Panc1 (cell line): ENCODE measurements around the gene TRIO. TPM values are rescaled to one million over a fixed set of nuclear protein-coding genes. Genes with fewer than 3 reads are reported as not detected.

Experiments
- ATAC-seq: fragments of 200-7000 bp; cut with Tn5 transposase; 2 replicates; pipeline ENCODE4 v1.9.1; 2020; ENCODE audit warnings: mild to moderate bottlenecking, moderate library complexity
- BruUV-seq: library from RNA; stranded (reverse); fragments of 400-500 nt; replicated peaks from 2 replicates; lab custom pipeline; 2021; lab: Mats Ljungman, UMichigan
- CTCF ChIA-PET: fragments of 300-600 bp; sonication (Branson Sonifier 250); formaldehyde crosslinking; loops from one replicate; lab custom pipeline; 2022; ENCODE audit warnings: antibody characterized with exemption; lab: Charles Lee
- POLR2A ChIA-PET: fragments of 300-600 bp; sonication (Branson Sonifier 250); formaldehyde crosslinking; loops from one replicate; lab custom pipeline; 2022; ENCODE audit warnings: antibody characterized with exemption; lab: Charles Lee
- DNase-seq: peaks from one replicate; pipeline ENCODE4 v3.0.0-alpha.2; 2010; ENCODE audit warnings: low read depth, low spot score
- H3K27ac ChIP-seq: 2 replicates; pipeline ENCODE4 v1.5.1; 2011; ENCODE audit warnings: mild to moderate bottlenecking, low read length, inconsistent platforms
- H3K27me3 ChIP-seq: fragments of 200-500 bp; sonication (Bioruptor generic); 2 replicates; pipeline ENCODE4 v1.6.0; 2014; ENCODE audit warnings: low read length, inconsistent platforms; ENCODE audit not compliant: control insufficient read depth, insufficient read depth
- H3K36me3 ChIP-seq: fragments of 200-500 bp; sonication (Bioruptor generic); 2 replicates; pipeline ENCODE4 v1.5.1; 2014; ENCODE audit warnings: inconsistent platforms, mild to moderate bottlenecking, low read length, moderate library complexity; ENCODE audit not compliant: control insufficient read depth, insufficient read depth
- H3K4me1 ChIP-seq: 2 replicates; pipeline ENCODE4 v1.5.1; 2011; ENCODE audit warnings: inconsistent platforms, mild to moderate bottlenecking, low read length, moderate library complexity; ENCODE audit not compliant: control insufficient read depth, insufficient read depth
- H3K4me3 ChIP-seq, 2 experiments: 2 replicates each; pipeline ENCODE4 v1.5.1; 2011 to 2012; ENCODE audit warnings: low read depth in 2 of 2, low read length in 2 of 2, mild to moderate bottlenecking in 2 of 2, inconsistent platforms in 1 of 2, moderate library complexity in 1 of 2
- H3K9me3 ChIP-seq: fragments of 200-500 bp; sonication (Bioruptor generic); 2 replicates; pipeline ENCODE4 v1.5.1; 2014; ENCODE audit warnings: low read depth, mild to moderate bottlenecking, inconsistent platforms, low read length, moderate library complexity; ENCODE audit not compliant: control insufficient read depth, insufficient read depth
- POLR2AphosphoS5 ChIP-seq: IDR thresholded peaks from 2 replicates; pipeline ENCODE4 v1.6.1; 2012; ENCODE audit warnings: mild to moderate bottlenecking, low read depth, low read length, moderate library complexity
- SIN3A ChIP-seq: IDR thresholded peaks from 2 replicates; pipeline ENCODE4 v1.6.1; 2012; ENCODE audit warnings: low read depth, mild to moderate bottlenecking, low read length, moderate library complexity, borderline replicate concordance; ENCODE audit not compliant: insufficient read depth
- TCF7L2 ChIP-seq: IDR thresholded peaks from 2 replicates; pipeline ENCODE4 v1.6.1; 2011; ENCODE audit warnings: mild to moderate bottlenecking, low read depth, low read length, inconsistent platforms
- in situ Hi-C: cut with HindIII; loops from 2 replicates; pipeline ENCODE4 v1.10.0; 2016; ENCODE audit warnings: low sequenced_read_pairs, low pct_unique_long_range_greater_than_20kb
- intact Hi-C: fragments of 100-400 bp; cut with micrococcal nuclease; formaldehyde crosslinking; loops from one replicate; pipeline ENCODE4 v1.10.0; 2022; ENCODE audit not compliant: unreplicated experiment
- total RNA-seq: library from RNA; stranded (reverse); gene quantifications from one replicate; pipeline ENCODE4 v1.2.1, GENCODE V29; 2021; ENCODE audit not compliant: unreplicated experiment
- TF ChIP-seq, protein P1 (sequence below), 2 experiments: IDR thresholded peaks; 2 replicates each; pipeline ENCODE4 v1.6.1; 2011 to 2012; ENCODE audit warnings: low read depth in 2 of 2, control low read depth in 1 of 2, low read length in 1 of 2, mild to moderate bottlenecking in 1 of 2, moderate library complexity in 1 of 2; ENCODE audit not compliant: insufficient read depth in 1 of 2
- TF ChIP-seq, protein P2 (sequence below): fragments of 450-650 bp; IDR thresholded peaks from 2 replicates; pipeline ENCODE4 v1.5.1; 2017; ENCODE audit warnings: mild to moderate bottlenecking

Gene TRIO
- total RNA-seq, 1 experiment from 2014 or later: 349 TPM

DNA sequence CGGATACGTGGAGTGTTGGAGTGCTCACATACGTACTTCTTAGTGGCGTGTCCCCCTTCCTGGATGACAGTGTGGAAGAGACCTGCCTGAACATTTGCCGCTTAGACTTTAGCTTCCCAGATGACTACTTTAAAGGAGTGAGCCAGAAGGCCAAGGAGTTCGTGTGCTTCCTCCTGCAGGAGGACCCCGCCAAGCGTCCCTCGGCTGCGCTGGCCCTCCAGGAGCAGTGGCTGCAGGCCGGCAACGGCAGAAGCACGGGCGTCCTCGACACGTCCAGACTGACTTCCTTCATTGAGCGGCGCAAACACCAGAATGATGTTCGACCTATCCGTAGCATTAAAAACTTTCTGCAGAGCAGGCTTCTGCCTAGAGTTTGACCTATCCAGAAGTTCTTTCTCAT, 364.9 kb downstream of the TRIO start:
- TSS peak; percentile 19 for BruUV-seq
- DNase-seq: no peak
- intact Hi-C loops: no loop called here
- in situ Hi-C loops: no loop called here
- H3K36me3 ChIP-seq: peaks cover 18% of the 10 kb centered on the region
- ChIA-PET POLR2A (no interaction called here), CTCF (no interaction called here)
- H3K4me3 ChIP-seq: no peak overlapping the region
- no peaks in the 10 kb centered on the region for H3K4me1 ChIP-seq
- TF ChIP-seq POLR2AphosphoS5 (no peak), TCF7L2 (no peak), SIN3A (no peak)
- TF ChIP-seq, protein P1, sequence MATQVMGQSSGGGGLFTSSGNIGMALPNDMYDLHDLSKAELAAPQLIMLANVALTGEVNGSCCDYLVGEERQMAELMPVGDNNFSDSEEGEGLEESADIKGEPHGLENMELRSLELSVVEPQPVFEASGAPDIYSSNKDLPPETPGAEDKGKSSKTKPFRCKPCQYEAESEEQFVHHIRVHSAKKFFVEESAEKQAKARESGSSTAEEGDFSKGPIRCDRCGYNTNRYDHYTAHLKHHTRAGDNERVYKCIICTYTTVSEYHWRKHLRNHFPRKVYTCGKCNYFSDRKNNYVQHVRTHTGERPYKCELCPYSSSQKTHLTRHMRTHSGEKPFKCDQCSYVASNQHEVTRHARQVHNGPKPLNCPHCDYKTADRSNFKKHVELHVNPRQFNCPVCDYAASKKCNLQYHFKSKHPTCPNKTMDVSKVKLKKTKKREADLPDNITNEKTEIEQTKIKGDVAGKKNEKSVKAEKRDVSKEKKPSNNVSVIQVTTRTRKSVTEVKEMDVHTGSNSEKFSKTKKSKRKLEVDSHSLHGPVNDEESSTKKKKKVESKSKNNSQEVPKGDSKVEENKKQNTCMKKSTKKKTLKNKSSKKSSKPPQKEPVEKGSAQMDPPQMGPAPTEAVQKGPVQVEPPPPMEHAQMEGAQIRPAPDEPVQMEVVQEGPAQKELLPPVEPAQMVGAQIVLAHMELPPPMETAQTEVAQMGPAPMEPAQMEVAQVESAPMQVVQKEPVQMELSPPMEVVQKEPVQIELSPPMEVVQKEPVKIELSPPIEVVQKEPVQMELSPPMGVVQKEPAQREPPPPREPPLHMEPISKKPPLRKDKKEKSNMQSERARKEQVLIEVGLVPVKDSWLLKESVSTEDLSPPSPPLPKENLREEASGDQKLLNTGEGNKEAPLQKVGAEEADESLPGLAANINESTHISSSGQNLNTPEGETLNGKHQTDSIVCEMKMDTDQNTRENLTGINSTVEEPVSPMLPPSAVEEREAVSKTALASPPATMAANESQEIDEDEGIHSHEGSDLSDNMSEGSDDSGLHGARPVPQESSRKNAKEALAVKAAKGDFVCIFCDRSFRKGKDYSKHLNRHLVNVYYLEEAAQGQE (IDR thresholded peaks at IDR 0.05; ENCODE audit: insufficient read depth in 1 of 2, low read depth in 2 of 2, low read length in 1 of 2): no peak
- TF ChIP-seq, protein P2, sequence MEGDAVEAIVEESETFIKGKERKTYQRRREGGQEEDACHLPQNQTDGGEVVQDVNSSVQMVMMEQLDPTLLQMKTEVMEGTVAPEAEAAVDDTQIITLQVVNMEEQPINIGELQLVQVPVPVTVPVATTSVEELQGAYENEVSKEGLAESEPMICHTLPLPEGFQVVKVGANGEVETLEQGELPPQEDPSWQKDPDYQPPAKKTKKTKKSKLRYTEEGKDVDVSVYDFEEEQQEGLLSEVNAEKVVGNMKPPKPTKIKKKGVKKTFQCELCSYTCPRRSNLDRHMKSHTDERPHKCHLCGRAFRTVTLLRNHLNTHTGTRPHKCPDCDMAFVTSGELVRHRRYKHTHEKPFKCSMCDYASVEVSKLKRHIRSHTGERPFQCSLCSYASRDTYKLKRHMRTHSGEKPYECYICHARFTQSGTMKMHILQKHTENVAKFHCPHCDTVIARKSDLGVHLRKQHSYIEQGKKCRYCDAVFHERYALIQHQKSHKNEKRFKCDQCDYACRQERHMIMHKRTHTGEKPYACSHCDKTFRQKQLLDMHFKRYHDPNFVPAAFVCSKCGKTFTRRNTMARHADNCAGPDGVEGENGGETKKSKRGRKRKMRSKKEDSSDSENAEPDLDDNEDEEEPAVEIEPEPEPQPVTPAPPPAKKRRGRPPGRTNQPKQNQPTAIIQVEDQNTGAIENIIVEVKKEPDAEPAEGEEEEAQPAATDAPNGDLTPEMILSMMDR: no peak
- H3K27me3 ChIP-seq: no peaks in the 10 kb centered on the region
- no peak overlapping the region for H3K27ac ChIP-seq
- H3K9me3 ChIP-seq: no peaks in the 10 kb centered on the region
- no peak for ATAC-seq

DNA sequence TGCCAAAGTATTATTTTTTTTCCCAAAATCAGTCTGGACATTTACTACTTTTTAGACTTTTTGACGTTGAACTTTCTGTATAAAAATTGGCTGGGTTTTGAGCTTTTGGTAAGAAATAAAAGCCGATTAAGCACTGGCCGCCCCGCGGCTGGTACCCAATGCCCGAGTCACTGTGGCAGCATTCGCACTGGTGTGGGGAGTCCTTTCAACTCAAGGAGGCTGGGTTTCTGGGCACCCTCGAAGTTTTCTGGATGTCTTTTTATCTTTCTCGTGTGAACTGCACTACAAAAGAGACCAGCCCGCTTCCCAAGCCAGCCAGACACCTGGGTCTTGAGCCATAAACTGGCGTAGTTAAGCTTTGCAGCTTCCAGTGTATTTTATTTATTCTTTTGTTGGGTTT, 366.4 kb downstream of the TRIO start:
- Histone ChIP-seq H3K27ac (no peak overlapping the region), H3K27me3 (no peaks in the 10 kb centered on the region), H3K9me3 (no peaks in the 10 kb centered on the region), H3K4me3 (no peak overlapping the region), H3K36me3 (peaks cover 15% of the 10 kb centered on the region), H3K4me1 (no peaks in the 10 kb centered on the region)
- ChIA-PET CTCF (no interaction called here), POLR2A (no interaction called here)
- intact Hi-C loops (no loop called here), in situ Hi-C loops (no loop called here)
- DNase-seq (no peak), ATAC-seq (no peak)
- no peak for TF ChIP-seq TCF7L2
- no peak for TF ChIP-seq POLR2AphosphoS5
- TF ChIP-seq SIN3A: no peak
- TF ChIP-seq, protein P1 (IDR thresholded peaks at IDR 0.05; ENCODE audit: insufficient read depth in 1 of 2, low read depth in 2 of 2, low read length in 1 of 2): no peak
- TF ChIP-seq, protein P2: no peak
- TSS peak; percentile 80 for BruUV-seq
